Ureter (tissue), 1 donor: ENCODE data around the gene POLR2L. TPM values are rescaled to one million over a fixed set of nuclear protein-coding genes. Genes with fewer than 3 reads are reported as not detected.

Source experiments
- DNase-seq: peaks from one replicate; pipeline ENCODE4 v3.0.0-alpha.2; 2020; ENCODE audit warnings: low spot score
- total RNA-seq: library from RNA; stranded (reverse); gene quantifications from one replicate; pipeline ENCODE4 v1.2.4, GENCODE V29; 2023
- donor health status: DM: yes; HTN: yes; CAD: no.

The POLR2L gene
- total RNA-seq, 1 donor from 2014 or later: 112 TPM

- no peak for DNase-seq
Measured at GRCh38 chr11:838441-839279, 3.7 kb downstream of the POLR2L start.

DNA sequence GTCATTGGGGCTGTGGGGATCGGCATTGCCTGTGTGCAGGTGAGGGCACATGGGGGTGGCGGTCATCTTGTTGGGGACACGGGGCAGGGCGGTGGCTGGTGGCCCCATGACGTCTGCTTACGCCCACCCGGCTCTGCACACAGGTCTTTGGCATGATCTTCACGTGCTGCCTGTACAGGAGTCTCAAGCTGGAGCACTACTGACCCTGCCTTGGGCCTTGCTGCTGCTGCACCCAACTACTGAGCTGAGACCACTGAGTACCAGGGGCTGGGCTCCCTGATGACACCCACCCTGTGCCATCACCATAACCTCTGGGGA is 4.4 kb downstream of the POLR2L start:
- no peak for DNase-seq

- no peak for DNase-seq
Measured at GRCh38 chr11:837189-837989, 4.9 kb downstream of the POLR2L start.

GRCh38 chr11:836700-837099 is 5.6 kb downstream of the POLR2L start:
- DNase-seq: no peak

GRCh38 chr11:836274-836673 is 6.1 kb downstream of the POLR2L start:
- DNase-seq: no peak

GRCh38 chr11:834371-835316 is 7.7 kb downstream of the POLR2L start:
- DNase-seq: no peak

- no peak for DNase-seq
Measured at GRCh38 chr11:833849-834311, 8.4 kb downstream of the POLR2L start.

DNA sequence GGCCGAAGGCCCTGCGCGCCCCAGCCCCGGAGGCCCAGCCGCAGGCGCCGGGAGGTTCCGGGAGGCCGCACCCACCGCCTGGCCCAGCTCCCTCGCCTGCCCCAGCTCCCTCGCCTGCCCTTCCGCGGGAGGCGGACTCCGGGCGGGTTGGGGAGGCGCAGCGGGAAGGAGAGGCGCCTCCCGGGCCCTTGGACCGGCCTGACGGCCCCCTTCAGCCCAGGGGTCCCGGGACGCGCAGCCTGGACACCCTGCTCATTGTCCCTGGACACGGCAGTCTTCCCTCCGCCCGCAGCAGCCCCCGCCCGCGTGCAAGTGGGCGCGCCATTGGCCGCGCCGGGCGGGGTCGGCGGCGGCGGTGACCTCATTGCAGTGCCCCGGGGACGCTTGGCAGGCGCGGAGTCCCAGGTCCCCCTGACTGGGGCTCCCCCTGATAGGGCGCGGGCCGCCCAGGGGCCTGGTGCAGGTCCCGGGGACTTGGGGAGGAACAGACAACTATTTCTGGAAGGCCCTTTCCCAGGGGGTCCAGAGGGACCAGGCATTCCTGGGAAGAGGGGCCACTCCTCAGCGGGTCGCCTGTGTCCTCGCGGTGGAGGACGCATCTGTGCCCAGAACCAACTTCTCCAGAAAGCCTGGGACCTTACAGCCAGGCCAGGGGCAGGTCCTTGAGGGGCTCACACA is 9.1 kb downstream of the POLR2L start:
- DNase-seq: no peak

GRCh38 chr11:832529-833113 is 9.7 kb downstream of the POLR2L start, which contains the start of gene CD151:
Gene CD151 (plus strand): TSS chr11:832952. CDS start chr11:836070, 3,118 bp downstream.
- DNase-seq: no peak

DNA sequence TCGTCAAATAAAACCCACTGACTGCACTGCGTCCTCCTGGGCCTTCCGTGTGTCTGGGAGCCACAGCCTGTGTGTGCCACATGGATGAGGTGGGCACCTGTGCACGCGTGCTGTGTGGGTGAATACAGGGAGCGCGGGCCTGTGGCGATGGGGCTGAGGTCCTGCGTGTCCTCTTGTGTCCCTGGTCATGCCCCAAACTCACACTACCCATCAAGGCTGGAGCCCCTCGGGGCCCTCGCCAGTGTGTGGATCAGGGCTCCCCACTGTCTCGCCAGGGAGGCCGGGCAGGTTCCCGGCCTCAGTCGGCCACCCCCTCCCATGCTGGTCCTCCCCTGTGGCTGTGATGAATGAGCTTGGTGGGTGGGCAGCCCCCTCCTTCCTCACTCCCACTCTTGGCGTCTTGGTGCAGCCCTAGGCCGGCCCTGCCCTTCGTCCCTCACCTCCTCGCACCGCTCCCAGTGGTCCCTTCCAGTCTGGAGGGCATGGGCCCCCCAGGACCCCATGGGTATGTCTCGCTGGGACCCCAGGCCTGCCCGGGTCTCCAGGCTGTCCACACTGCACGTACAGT is 10.3 kb downstream of the POLR2L start:
- DNase-seq: no peak

GRCh38 chr11:831118-831864 is 11.0 kb downstream of the POLR2L start:
- no peak for DNase-seq

DNA sequence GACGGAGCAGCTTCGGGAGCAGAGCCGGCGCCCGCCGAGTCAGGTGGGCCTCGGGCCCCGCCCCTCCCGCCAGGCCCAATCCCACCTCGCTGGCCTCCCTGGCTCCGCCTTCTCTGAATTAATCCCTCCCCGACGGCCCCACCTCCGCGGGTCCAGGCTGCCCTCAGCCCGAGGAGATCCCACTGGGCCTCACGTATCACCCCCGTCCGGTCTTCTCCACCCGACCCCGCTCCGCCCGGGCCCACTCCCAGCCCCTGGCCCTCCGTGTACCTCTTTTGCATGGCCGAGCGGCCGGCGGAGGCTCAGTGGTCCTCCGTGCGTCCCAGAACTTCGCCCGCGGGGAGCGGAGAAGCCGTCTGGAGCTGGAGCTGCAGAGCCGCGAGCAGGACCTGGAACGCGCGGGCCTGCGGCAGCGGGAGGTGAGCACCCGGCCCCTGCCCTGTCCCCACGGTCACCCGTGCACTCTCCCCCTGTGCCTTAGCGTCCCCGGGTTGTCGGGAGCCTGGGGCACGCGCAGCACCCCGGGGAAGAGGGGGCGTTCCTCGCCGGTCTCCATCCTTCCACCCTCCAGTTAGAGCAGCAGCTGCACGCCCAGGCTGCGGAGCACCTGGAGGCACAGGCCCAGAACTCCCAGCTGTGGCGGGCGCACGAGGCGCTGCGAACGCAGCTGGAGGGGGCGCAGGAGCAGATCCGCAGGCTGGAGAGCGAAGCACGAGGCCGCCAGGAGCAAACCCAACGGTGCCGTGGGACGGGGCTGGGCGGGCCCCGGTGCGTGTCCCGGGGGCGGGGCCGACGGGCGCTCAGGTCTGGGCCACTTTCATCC is 11.8 kb downstream of the POLR2L start:
- peak; percentile 80 for DNase-seq

GRCh38 chr11:829847-830294 is 12.5 kb downstream of the POLR2L start:
- DNase-seq: no peak

DNA sequence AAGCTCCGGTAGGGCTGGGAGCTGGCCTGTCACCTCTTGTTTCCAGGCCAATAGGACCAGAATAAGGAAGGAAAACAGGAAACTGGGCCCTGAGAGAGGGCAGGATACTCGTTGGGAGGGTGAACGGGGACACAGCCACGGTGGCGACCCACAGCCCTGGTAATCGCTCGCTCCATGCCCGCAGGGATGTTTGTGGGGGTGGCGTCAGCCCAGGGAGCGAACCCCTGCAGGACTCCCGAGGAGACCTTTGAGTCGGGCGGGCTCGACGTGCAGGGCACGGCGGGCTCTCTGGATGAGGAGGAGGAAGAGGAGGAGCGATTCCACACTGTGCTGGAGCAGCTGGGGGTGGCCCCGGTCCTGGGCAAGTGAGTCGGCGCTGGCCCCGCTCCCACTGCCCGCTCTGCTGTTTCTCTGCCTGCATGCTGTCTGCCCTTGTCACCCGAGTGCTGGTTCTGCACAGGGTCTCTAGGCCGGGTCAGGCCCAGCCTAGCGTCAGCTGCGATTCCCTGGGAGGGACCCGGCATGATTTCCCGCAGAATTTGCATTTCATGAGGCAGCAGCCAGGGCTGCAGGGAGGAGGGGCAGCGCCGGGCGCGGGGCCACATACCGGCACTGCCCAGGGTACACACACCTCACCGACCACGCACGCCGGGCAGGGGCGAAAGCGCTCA is 13.0 kb downstream of the POLR2L start:
- DNase-seq: no peak

DNA sequence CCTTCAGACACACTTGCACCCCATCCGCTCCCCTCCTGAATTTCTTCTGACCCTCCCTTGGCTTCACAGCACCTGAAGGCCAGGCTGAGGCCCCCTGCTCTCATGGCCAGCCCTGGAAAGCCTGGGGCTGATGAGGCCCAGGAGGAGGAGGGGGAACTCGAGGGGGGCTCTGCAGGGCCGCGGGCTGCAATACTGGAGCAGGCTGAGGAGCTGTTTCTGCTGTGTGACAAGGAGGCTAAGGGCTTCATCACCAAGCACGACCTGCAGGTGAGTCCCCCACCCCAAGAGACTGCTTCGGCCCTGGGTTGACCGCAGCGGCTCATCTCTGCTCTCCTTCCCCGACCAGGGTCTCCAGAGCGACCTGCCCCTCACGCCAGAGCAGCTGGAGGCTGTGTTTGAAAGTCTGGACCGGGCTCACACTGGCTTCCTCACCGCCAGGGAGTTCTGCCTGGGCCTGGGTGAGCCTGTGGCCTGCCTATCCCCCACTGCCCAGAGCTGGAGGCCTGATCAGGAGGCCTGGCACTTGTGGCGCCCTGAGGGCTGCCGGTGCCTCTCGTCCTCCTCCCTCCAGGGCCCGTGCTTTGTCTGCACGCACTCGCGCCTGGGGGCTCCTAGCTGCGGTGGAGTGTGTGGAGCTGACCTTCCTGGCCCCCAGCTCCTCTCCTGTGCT is 13.7 kb downstream of the POLR2L start:
- DNase-seq: no peak

DNA sequence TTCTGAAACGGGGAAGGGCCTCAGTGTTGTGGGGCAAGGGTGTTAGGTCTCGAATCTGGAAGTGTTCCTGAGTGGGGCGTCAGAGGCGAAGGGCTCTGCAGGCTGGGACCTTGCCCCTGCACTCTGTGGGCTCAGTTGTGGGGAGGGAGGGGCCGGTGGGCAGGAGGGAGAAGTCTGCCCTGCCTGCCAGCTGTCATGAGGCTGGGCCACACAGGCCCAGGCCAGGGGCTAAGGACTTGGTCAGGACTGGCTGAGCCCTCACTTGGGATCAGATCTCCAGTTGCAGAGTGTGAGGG is 14.5 kb downstream of the POLR2L start, which contains the start of gene CRACR2B:
Gene CRACR2B, plus strand, starts transcription at position 23 of the 296 bp plus-strand sequence. CDS start 689 bp downstream, outside the sequence.
- no peak for DNase-seq

DNA sequence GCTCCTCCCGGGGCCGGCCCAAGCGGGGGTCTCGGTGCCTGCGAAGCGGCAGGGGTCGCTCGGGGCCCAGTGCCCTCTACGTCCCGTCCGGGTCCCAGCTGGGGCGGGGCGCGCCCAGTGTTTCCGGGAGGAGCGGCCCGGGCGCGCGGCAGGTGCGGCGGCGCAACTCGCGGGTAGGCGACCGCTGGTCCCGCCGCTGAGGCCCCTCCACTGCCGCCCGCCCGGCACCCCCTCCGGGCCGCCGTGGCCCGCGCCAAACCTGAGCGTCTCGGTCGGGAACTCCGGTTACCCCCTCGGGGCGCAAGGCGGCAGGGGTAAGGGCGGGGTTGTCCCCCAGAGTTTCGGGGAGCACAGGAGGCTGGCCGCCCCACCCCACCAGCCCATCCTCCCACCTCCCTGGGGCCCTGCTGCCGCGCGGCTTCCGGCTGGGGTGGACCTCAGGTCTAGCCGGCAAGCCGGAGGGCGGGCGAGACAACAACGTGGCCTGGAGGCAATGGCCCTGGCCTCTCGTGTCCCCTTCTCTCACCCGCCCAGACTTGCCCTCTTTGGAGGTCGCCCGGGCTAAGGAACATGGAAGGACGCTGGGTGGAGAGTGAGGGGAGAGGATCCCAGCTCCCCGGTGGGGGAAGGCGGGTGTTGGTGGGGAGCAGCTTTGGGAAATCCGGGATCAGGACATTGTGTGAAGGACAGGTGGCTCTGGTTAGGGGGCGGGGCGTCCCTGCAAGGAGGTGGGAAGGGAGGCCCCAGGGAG is 15.0 kb downstream of the POLR2L start:
- no peak for DNase-seq
